HG02623 (cell line): ENCODE results near the gene SLC4A11.

ENCODE experiments used
- ATAC-seq: cut with Tn5 transposase; IDR thresholded peaks from one replicate; pipeline ENCODE4 v1.9.1; 2021; ENCODE audit warnings: moderate library complexity; ENCODE audit not compliant: unreplicated experiment

Gene SLC4A11

GRCh38 chr20:3177746-3178485 is 61.1 kb downstream of the SLC4A11 start:
- ATAC-seq, result no peak
